Ishikawa (cell line): Measurements from ENCODE around the gene TAP1.

Experiments
- EP300 ChIP-seq: IDR thresholded peaks from 2 replicates; pipeline ENCODE4 v1.6.1; 2012; ENCODE audit warnings: borderline replicate concordance
- ZBTB7A ChIP-seq: IDR thresholded peaks from 2 replicates; pipeline ENCODE4 v1.6.1; 2012; ENCODE audit warnings: low read depth

- no peak for TF ChIP-seq ZBTB7A
- TF ChIP-seq EP300: no peak
Observed at GRCh38 chr6:32889533-32889932, 36.0 kb upstream of the TAP1 start.
